Endothelial cell of umbilical vein (primary cell): ENCODE measurements around the gene AGPAT2. TPM values are rescaled to one million over a fixed set of nuclear protein-coding genes. Genes with fewer than 3 reads are reported as not detected.

Source experiments
- BruUV-seq: library from RNA; stranded (reverse); fragments of 400-500 nt; replicated peaks from 2 replicates; lab custom pipeline; 2021; lab: Mats Ljungman, UMichigan
- CTCF ChIA-PET: fragments of 300-600, 350-600 bp; sonication (Branson Sonifier 250); formaldehyde crosslinking; loops from one replicate; lab custom pipeline; 2021; ENCODE audit warnings: antibody characterized with exemption, inconsistent platforms; lab: Charles Lee
- POLR2A ChIA-PET: fragments of 300-600, 350-600 bp; sonication (Branson Sonifier 250); formaldehyde crosslinking; loops from one replicate; lab custom pipeline; 2021; ENCODE audit warnings: antibody characterized with exemption, inconsistent platforms; lab: Charles Lee
- DNase-seq: peaks from one replicate; pipeline ENCODE4 v3.0.0-alpha.2; 2011; ENCODE audit warnings: low read depth, low spot score
- FAIRE-seq: peaks from 2 replicates; lab custom pipeline; 2011; peaks lifted over from hg19 to GRCh38; lab: Jason Lieb, UNC
- H2AFZ ChIP-seq: 2 replicates; pipeline ENCODE4 v1.6.0; 2012; ENCODE audit warnings: low read depth, low read length, control low read depth, inconsistent platforms
- H3K27ac ChIP-seq: 2 replicates; pipeline ENCODE4 v1.5.1; 2011; ENCODE audit warnings: low read depth, mild to moderate bottlenecking, control low read depth, low read length, moderate library complexity; ENCODE audit not compliant: insufficient read depth
- H3K27me3 ChIP-seq, 2 experiments: 2 replicates each; pipeline versions ENCODE4 v1.6.0 to v1.6.1; 2011; ENCODE audit warnings: low read length in 2 of 2, mixed read lengths in 1 of 2; ENCODE audit not compliant: control insufficient read depth in 2 of 2, insufficient read depth in 2 of 2
- H3K36me3 ChIP-seq, 2 experiments: 2 replicates in 1 of 2; 3 replicates in 1 of 2; pipeline ENCODE4 v1.5.1; 2011; ENCODE audit warnings: low read length in 2 of 2, mild to moderate bottlenecking in 1 of 2, moderate library complexity in 1 of 2; ENCODE audit not compliant: control insufficient read depth in 2 of 2, insufficient read depth in 2 of 2; ENCODE audit errors: extremely low read depth in 1 of 2
- H3K4me1 ChIP-seq: 3 replicates; pipeline ENCODE4 v1.5.1; 2011; ENCODE audit warnings: mild to moderate bottlenecking, low read length; ENCODE audit not compliant: control insufficient read depth, insufficient read depth; ENCODE audit errors: extremely low read depth
- H3K4me2 ChIP-seq: 2 replicates; pipeline ENCODE4 v1.6.1; 2011; ENCODE audit warnings: low read length, control low read depth, mixed read lengths; ENCODE audit not compliant: insufficient read depth
- H3K4me3 ChIP-seq, 3 experiments: fragments of 200-600 bp in 1 of 3; sonication (generic), shearing (Covaris generic) in 1 of 3; replicated peaks in 1 of 3; 2 replicates each; pipeline ENCODE4 v1.5.1; 2011 to 2016; ENCODE audit warnings: control low read depth in 3 of 3, low read length in 3 of 3, mild to moderate bottlenecking in 2 of 3, inconsistent platforms in 1 of 3, low read depth in 1 of 3, moderate library complexity in 1 of 3; ENCODE audit not compliant: insufficient read depth in 1 of 3
- H3K79me2 ChIP-seq: 2 replicates; pipeline ENCODE4 v1.6.0; 2012; ENCODE audit warnings: low read length, inconsistent platforms; ENCODE audit not compliant: control insufficient read depth, insufficient read depth
- H3K9ac ChIP-seq: replicated peaks from 2 replicates; pipeline ENCODE3; 2011; ENCODE audit warnings: low read length, control low read depth; ENCODE audit not compliant: insufficient read depth; ENCODE audit errors: extremely low read depth
- H3K9me1 ChIP-seq: replicated peaks from 3 replicates; pipeline ENCODE4 v1.6.0; 2011; ENCODE audit warnings: mild to moderate bottlenecking, low read length; ENCODE audit not compliant: control insufficient read depth, insufficient read depth; ENCODE audit errors: extremely low read depth
- H3K9me3 ChIP-seq: replicated peaks from 2 replicates; pipeline ENCODE4 v1.5.1; 2012; ENCODE audit warnings: low read length, inconsistent platforms; ENCODE audit not compliant: control insufficient read depth, insufficient read depth
- H4K20me1 ChIP-seq: replicated peaks from 2 replicates; pipeline ENCODE3; 2011; ENCODE audit warnings: mild to moderate bottlenecking, low read length; ENCODE audit not compliant: control insufficient read depth, insufficient read depth; ENCODE audit errors: extremely low read depth
- EZH2 ChIP-seq: IDR thresholded peaks from 2 replicates; pipeline ENCODE4 v1.6.1; 2012; ENCODE audit warnings: borderline replicate concordance, low read depth, mild to moderate bottlenecking, moderate library complexity, low read length, inconsistent platforms; ENCODE audit not compliant: severe bottlenecking
- FOS ChIP-seq: IDR thresholded peaks from 2 replicates; pipeline ENCODE4 v1.6.1; 2011; ENCODE audit warnings: mild to moderate bottlenecking, low read length, moderate library complexity, borderline replicate concordance; ENCODE audit not compliant: insufficient read depth
- GATA2 ChIP-seq: IDR thresholded peaks from 2 replicates; pipeline ENCODE4 v1.7.0; 2011; ENCODE audit warnings: low read depth, mild to moderate bottlenecking, moderate library complexity, mixed read lengths, low read length; ENCODE audit not compliant: insufficient read length, insufficient read depth
- MYC ChIP-seq: IDR thresholded peaks from one replicate; pipeline ENCODE4 v1.6.1; 2011; ENCODE audit warnings: mild to moderate bottlenecking, low read depth, low read length
- POLR2A ChIP-seq: IDR thresholded peaks from 2 replicates; pipeline ENCODE4 v1.6.1; 2012; ENCODE audit warnings: low read depth, mild to moderate bottlenecking, control low read depth, low read length
- dilution Hi-C: fragments of 300-500 bp; cut with MboI; formaldehyde crosslinking; loops from one replicate; pipeline ENCODE4 v1.15.0; 2019; ENCODE audit warnings: low sequenced_read_pairs; ENCODE audit not compliant: extremely low pct_ligation_motif_present
- intact Hi-C: fragments of 100-400 bp; cut with micrococcal nuclease; formaldehyde crosslinking; loops from one replicate; pipeline ENCODE4 v1.10.0; 2022
- polyA plus RNA-seq, 4 experiments: library from polyadenylated mRNA; depleted of rRNA in 3 of 4; stranded (reverse) in 3 of 4; unstranded in 1 of 4; fragments of >200 nt; gene quantifications; 2 replicates each; pipeline versions ENCODE4 v1.2.1 to v1.2.3, GENCODE V29; 2011 to 2012; ENCODE audit warnings: missing spikeins in 1 of 4
- total RNA-seq: library from RNA; stranded (reverse); gene quantifications from 2 replicates; pipeline ENCODE4 v1.2.3, GENCODE V29; 2021
- TF ChIP-seq, protein P1 (sequence below): IDR thresholded peaks from 2 replicates; pipeline ENCODE4 v1.6.1; 2011; ENCODE audit not compliant: insufficient read depth, insufficient read length

AGPAT2 gene
- total and polyA plus RNA-seq, 2 donors (not counting 3 experiments of a cell fraction or from before 2014, with no cell fraction given), result 45.5 to 55.3 TPM

DNA sequence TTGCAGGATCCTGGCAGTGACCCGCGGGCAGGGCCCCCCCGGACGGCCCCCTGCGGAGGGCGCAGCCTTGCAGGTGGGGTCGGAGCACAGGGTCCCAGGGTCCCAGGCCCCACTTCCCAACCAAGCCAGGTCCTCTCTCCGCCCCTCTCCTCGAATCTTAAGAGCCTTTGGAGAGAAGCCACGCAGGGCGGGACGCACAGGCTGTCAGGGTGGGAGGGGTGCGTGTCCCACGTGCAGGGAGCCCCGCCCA, 43.0 kb downstream of the AGPAT2 start:
- H3K27me3 ChIP-seq, result no peaks in the 10 kb centered on the region
- DNase-seq (peak; percentile 82), FAIRE-seq (no peak)
- no peaks in the 10 kb centered on the region for H3K36me3 ChIP-seq
- H3K4me1 ChIP-seq, result peaks cover 67% of the 10 kb centered on the region
- no peak overlapping the region for H2AFZ ChIP-seq
- intact Hi-C loops, result loop anchor here (1.0 to 2.0 kb wide), 2 partner anchors 71 to 159 kb away; no protein-coding TSS in a partner anchor
- ChIA-PET CTCF (interaction anchor here (1.4 to 8.2 kb wide), 9 partner anchors 13 to 160 kb away, joined by 6 to 90 read pairs (median 20); partner anchors contain the start of gene EGFL7), POLR2A (interaction anchor here (1.0 to 10.7 kb wide), 5 partner anchors 9 to 114 kb away, joined by 4 to 161 read pairs (median 40); partner anchors contain the start of gene EGFL7)
- peak overlapping the region; percentile 98 for H3K27ac ChIP-seq
- peak overlapping the region; percentile 68 for H3K4me2 ChIP-seq
- peak overlapping the region in 2 of 3 experiments; percentile 47 to 54 for H3K4me3 ChIP-seq
- H4K20me1 ChIP-seq, result no peaks in the 10 kb centered on the region
- no peaks in the 10 kb centered on the region for H3K9me1 ChIP-seq
- dilution Hi-C loops, result no loop called here
- H3K9ac ChIP-seq, result peak overlapping the region; percentile 89
- TF ChIP-seq, protein P1, sequence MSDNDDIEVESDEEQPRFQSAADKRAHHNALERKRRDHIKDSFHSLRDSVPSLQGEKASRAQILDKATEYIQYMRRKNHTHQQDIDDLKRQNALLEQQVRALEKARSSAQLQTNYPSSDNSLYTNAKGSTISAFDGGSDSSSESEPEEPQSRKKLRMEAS, result peak; percentile 87
- TF ChIP-seq MYC, result peak; percentile 78
- TF ChIP-seq FOS, result no peak
- peaks cover 23% of the 10 kb centered on the region for H3K79me2 ChIP-seq
- BruUV-seq, result no TSS peak
- H3K9me3 ChIP-seq, result no peaks in the 10 kb centered on the region

DNA sequence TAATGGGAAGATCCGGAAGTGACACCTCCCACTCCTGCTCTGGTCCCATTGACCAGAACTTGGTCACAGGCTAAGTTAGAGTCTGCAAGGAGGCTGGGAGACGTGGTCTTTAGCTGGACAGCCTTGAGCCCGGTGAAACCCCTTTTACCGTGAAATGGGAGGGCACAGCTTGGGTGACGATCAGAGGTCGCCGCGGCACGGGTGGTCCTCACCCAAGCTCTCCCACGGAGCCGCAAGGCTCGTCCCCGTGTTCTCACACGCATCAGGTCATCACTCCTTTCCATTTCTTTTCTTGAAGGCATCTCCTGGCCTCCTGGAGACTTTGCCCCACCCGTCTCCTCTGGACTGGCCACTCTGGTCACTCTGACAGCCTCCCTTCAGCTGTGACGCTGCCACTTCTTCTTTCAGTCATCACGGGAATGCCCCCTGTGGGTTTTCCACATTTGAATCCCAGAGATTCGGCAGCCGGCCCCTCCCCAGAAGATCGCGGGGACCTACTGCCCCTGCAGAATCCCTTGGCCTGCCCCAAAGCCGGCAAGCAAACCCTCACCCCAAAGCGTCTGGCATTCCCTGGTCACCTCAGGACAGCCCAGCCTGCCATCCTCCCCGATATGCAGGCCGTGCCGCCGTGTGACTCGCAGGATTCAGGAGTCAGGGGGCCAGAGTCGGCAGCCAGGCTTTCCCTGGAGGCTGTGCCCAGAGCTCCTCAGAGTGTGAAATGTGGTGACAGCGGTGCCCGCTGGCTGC, 43.5 kb downstream of the AGPAT2 start:
- Histone ChIP-seq H3K9ac (peak overlapping the region; percentile 89), H3K4me3 (peak overlapping the region in 2 of 3 experiments; percentile 47 to 54), H3K27ac (peak overlapping the region; percentile 98), H4K20me1 (no peaks in the 10 kb centered on the region), H2AFZ (no peak overlapping the region), H3K27me3 (no peaks in the 10 kb centered on the region), H3K9me3 (no peaks in the 10 kb centered on the region), H3K36me3 (no peaks in the 10 kb centered on the region), H3K9me1 (no peaks in the 10 kb centered on the region), H3K4me1 (peaks cover 62% of the 10 kb centered on the region), H3K79me2 (peaks cover 23% of the 10 kb centered on the region), H3K4me2 (peak overlapping the region; percentile 68)
- intact Hi-C loops (loop anchor here (1.0 to 2.0 kb wide), 2 partner anchors 71 to 158 kb away; no protein-coding TSS in a partner anchor), dilution Hi-C loops (no loop called here)
- FAIRE-seq (peak; percentile 75), DNase-seq (peak; percentile 44)
- POLR2A ChIA-PET, result interaction anchor here (0.6 to 10.7 kb wide), 7 partner anchors 9 to 32 kb away, joined by 3 to 161 read pairs (median 9); partner anchors contain the start of gene EGFL7
- CTCF ChIA-PET, result interaction anchor here (1.4 to 8.2 kb wide), 9 partner anchors 12 to 159 kb away, joined by 6 to 90 read pairs (median 20); partner anchors contain the start of gene EGFL7
- no peak for TF ChIP-seq GATA2
- TF ChIP-seq EZH2, result no peak
- no peak for TF ChIP-seq MYC
- TF ChIP-seq POLR2A, result no peak
- TF ChIP-seq, protein P1, result no peak
- no TSS peak for BruUV-seq
